NCI-H510A (cell line): ENCODE measurements around the gene CRTAC1.
"Not testable (repeated sequence)": the region's sequence is repeated elsewhere in the genome, so short reads cannot be mapped to it uniquely, and the experiment has no call there.

ENCODE experiments used
- DNase-seq: peaks from one replicate; lab custom pipeline; 2025; lab: John Stamatoyannopoulos, UW

The CRTAC1 gene

GRCh38 chr10:97870990-97871389 lies 159.4 kb downstream of the CRTAC1 start:
- no peak for DNase-seq

GRCh38 chr10:97869091-97870042 lies 161.1 kb downstream of the CRTAC1 start:
- peak; percentile 91 for DNase-seq

GRCh38 chr10:97868134-97868685 lies 162.2 kb downstream of the CRTAC1 start:
- DNase-seq: no peak

GRCh38 chr10:97867220-97867800 lies 163.1 kb downstream of the CRTAC1 start:
- no peak for DNase-seq

- no peak for DNase-seq
Measured at GRCh38 chr10:97866524-97867219, 163.7 kb downstream of the CRTAC1 start.

- no peak for DNase-seq
Measured at GRCh38 chr10:97865488-97865887, 164.9 kb downstream of the CRTAC1 start.

GRCh38 chr10:97863808-97864207 lies 166.6 kb downstream of the CRTAC1 start:
- DNase-seq: no peak

GRCh38 chr10:97861924-97862323 lies 168.5 kb downstream of the CRTAC1 start:
- DNase-seq: no peak

GRCh38 chr10:97861097-97861750 lies 169.2 kb downstream of the CRTAC1 start:
- DNase-seq: no peak

- DNase-seq: no peak
Measured at GRCh38 chr10:97858001-97858439, 172.4 kb downstream of the CRTAC1 start.

GRCh38 chr10:97854743-97855142 lies 175.7 kb downstream of the CRTAC1 start:
- DNase-seq: no peak

- no peak for DNase-seq
Measured at GRCh38 chr10:97852840-97853405, 177.5 kb downstream of the CRTAC1 start.

GRCh38 chr10:97852277-97852676 lies 178.1 kb downstream of the CRTAC1 start:
- no peak for DNase-seq

GRCh38 chr10:97851341-97852001 lies 178.9 kb downstream of the CRTAC1 start:
- no peak for DNase-seq

GRCh38 chr10:97850446-97850845 lies 180.0 kb downstream of the CRTAC1 start:
- DNase-seq: no peak

GRCh38 chr10:97849687-97850402 lies 180.6 kb downstream of the CRTAC1 start, which contains the start of gene GOLGA7B:
Gene GOLGA7B, plus strand, starts transcription at chr10:97849843. Its CDS starts 461 bp downstream, at chr10:97850304.
- peak; percentile 77 for DNase-seq

GRCh38 chr10:97849103-97849686 lies 181.2 kb downstream of the CRTAC1 start:
- DNase-seq: peak; percentile 93

- no peak for DNase-seq
Measured at GRCh38 chr10:97844678-97845077, 185.7 kb downstream of the CRTAC1 start.

- DNase-seq: not testable (repeated sequence)
Measured at GRCh38 chr10:97843972-97844371, 186.4 kb downstream of the CRTAC1 start.

- DNase-seq: peak; percentile 88
Measured at GRCh38 chr10:97843281-97843671, 187.1 kb downstream of the CRTAC1 start.
